CD4-positive, alpha-beta memory T cell (primary cell): ENCODE results near the gene CCDC73. TPM values are rescaled to one million over a fixed set of nuclear protein-coding genes. Genes with fewer than 3 reads are reported as not detected.
"Not testable (repeated sequence)": the region's sequence is repeated elsewhere in the genome, so short reads cannot be mapped to it uniquely, and the experiment has no call there.

ENCODE experiments used
- CTCF ChIA-PET: fragments of 350-600 bp; sonication (Branson Sonifier 250); formaldehyde crosslinking; loops from one replicate; lab custom pipeline; 2021; ENCODE audit warnings: inconsistent platforms; ENCODE audit not compliant: partially characterized antibody; lab: Charles Lee
- POLR2A ChIA-PET: fragments of 350-600 bp; sonication (Branson Sonifier 250); formaldehyde crosslinking; loops from one replicate; lab custom pipeline; 2021; ENCODE audit not compliant: partially characterized antibody; lab: Charles Lee
- DNase-seq, 5 donors: peaks; one replicate each; pipeline versions ENCODE4 v3.0.0 to v3.0.0-alpha.2; 2020 to 2022; ENCODE audit warnings: mixed read lengths in 1 of 5
- H3K27ac ChIP-seq: one replicate; pipeline ENCODE4 v1.7.0; 2013; ENCODE audit warnings: low read depth, low read length
- H3K27me3 ChIP-seq: 2 replicates; pipeline ENCODE4 v1.7.0; 2013; ENCODE audit warnings: mild to moderate bottlenecking, low read length, moderate library complexity; ENCODE audit not compliant: insufficient read depth
- H3K36me3 ChIP-seq: 2 replicates; pipeline ENCODE4 v1.7.0; 2013; ENCODE audit warnings: mild to moderate bottlenecking, low read length, moderate library complexity; ENCODE audit not compliant: insufficient read depth
- H3K4me1 ChIP-seq: 2 replicates; pipeline ENCODE4 v1.7.0; 2013; ENCODE audit warnings: mild to moderate bottlenecking, low read length, moderate library complexity; ENCODE audit not compliant: insufficient read depth
- H3K4me3 ChIP-seq, 2 donors: one replicate each; pipeline ENCODE4 v1.7.0; 2013; ENCODE audit warnings: low read length in 2 of 2, mild to moderate bottlenecking in 1 of 2
- H3K9me3 ChIP-seq, 2 donors: one replicate each; pipeline ENCODE4 v1.7.0; 2013; ENCODE audit warnings: low read length in 2 of 2, control low read depth in 1 of 2; ENCODE audit not compliant: control insufficient read depth in 1 of 2
- H3K27ac Mint-ChIP-seq, 7 donors: one replicate each; pipeline ENCODE4 v1.8.0; 2020 to 2021; ENCODE audit warnings: mixed read lengths in 7 of 7, mild to moderate bottlenecking in 6 of 7, inconsistent platforms in 3 of 7, moderate library complexity in 3 of 7
- H3K27me3 Mint-ChIP-seq, 2 donors: one replicate each; pipeline ENCODE4 v1.8.0; 2020 to 2021; ENCODE audit warnings: mixed read lengths in 2 of 2
- H3K36me3 Mint-ChIP-seq, 2 donors: one replicate each; pipeline ENCODE4 v1.8.0; 2020 to 2021; ENCODE audit warnings: mixed read lengths in 2 of 2, inconsistent platforms in 1 of 2, mild to moderate bottlenecking in 1 of 2
- H3K4me1 Mint-ChIP-seq, 4 donors: one replicate each; pipeline ENCODE4 v1.8.0; 2020 to 2021; ENCODE audit warnings: mixed read lengths in 4 of 4, mild to moderate bottlenecking in 1 of 4
- H3K4me3 Mint-ChIP-seq, 8 donors: one replicate each; pipeline ENCODE4 v1.8.0; 2020 to 2021; ENCODE audit warnings: mixed read lengths in 8 of 8, mild to moderate bottlenecking in 7 of 8, moderate library complexity in 6 of 8, inconsistent platforms in 3 of 8
- H3K9me3 Mint-ChIP-seq, 8 donors: one replicate each; pipeline ENCODE4 v1.8.0; 2020 to 2021; ENCODE audit warnings: mixed read lengths in 8 of 8, mild to moderate bottlenecking in 5 of 8, inconsistent platforms in 3 of 8, moderate library complexity in 1 of 8
- intact Hi-C: fragments of 100-400 bp; cut with micrococcal nuclease; formaldehyde crosslinking; loops from one replicate; pipeline ENCODE4 v1.15.1; 2023
- polyA plus RNA-seq, 2 donors: library from polyadenylated mRNA; unstranded; fragments of 300-500 nt; fragmentation: Illumina TruSeq; gene quantifications; one replicate each; pipeline ENCODE4 v1.2.3, GENCODE V29; 2021
- total RNA-seq, 2 experiments: library from RNA; stranded (reverse); gene quantifications; one replicate each; pipeline ENCODE4 v1.2.3, GENCODE V29; 2021

The CCDC73 gene
- total and polyA plus RNA-seq, 4 experiments from 2014 or later, result not detected

GRCh38 chr11:32823617-32824016 is 29.2 kb upstream of the CCDC73 start:
- H3K27ac ChIP-seq, H3K27me3 Mint-ChIP-seq: not testable (repeated sequence)

GRCh38 chr11:32821917-32822560 is 27.6 kb upstream of the CCDC73 start:
- H3K4me1 ChIP-seq, result no peaks in the 10 kb centered on the region
- Mint-ChIP-seq H3K4me3 (no peak overlapping the region), H3K9me3 (peaks cover 0 to 5% (median 0%) of the 10 kb centered on the region in 8 donors), H3K27ac (no peak overlapping the region), H3K27me3 (peaks cover 1 to 7% of the 10 kb centered on the region in 2 donors), H3K36me3 (no peaks in the 10 kb centered on the region), H3K4me1 (no peaks in the 10 kb centered on the region)
- DNase-seq, result no peak
- intact Hi-C loops, result no loop called here
- CTCF ChIA-PET, result no interaction called here
- no peaks in the 10 kb centered on the region for H3K27me3 ChIP-seq
- H3K9me3 ChIP-seq, result no peaks in the 10 kb centered on the region
- no peak overlapping the region for H3K27ac ChIP-seq
- POLR2A ChIA-PET, result no interaction called here
- no peaks in the 10 kb centered on the region for H3K36me3 ChIP-seq
- H3K4me3 ChIP-seq, result no peak overlapping the region

More at GRCh38 chr11:32823617-32824016, 29.2 kb upstream of the CCDC73 start:
- H3K4me3 ChIP-seq, DNase-seq, H3K9me3 Mint-ChIP-seq, H3K36me3 Mint-ChIP-seq, H3K36me3 ChIP-seq, H3K4me1 Mint-ChIP-seq, H3K4me3 Mint-ChIP-seq, H3K4me1 ChIP-seq, H3K27ac Mint-ChIP-seq, intact Hi-C loops, CTCF ChIA-PET, POLR2A ChIA-PET, H3K9me3 ChIP-seq, H3K27me3 ChIP-seq: not testable (repeated sequence)

GRCh38 chr11:32821517-32821916 is 27.1 kb upstream of the CCDC73 start:
- H3K9me3 ChIP-seq, result no peaks in the 10 kb centered on the region
- no peak overlapping the region for H3K4me3 ChIP-seq
- no peaks in the 10 kb centered on the region for H3K4me1 Mint-ChIP-seq
- no peak for DNase-seq
- no peaks in the 10 kb centered on the region for H3K36me3 ChIP-seq
- H3K4me1 ChIP-seq, result no peaks in the 10 kb centered on the region
- ChIA-PET CTCF (no interaction called here), POLR2A (no interaction called here)
- H3K36me3 Mint-ChIP-seq, result no peaks in the 10 kb centered on the region
- intact Hi-C loops, result no loop called here
- H3K4me3 Mint-ChIP-seq, result no peak overlapping the region
- H3K9me3 Mint-ChIP-seq, result peaks cover 0 to 5% (median 0%) of the 10 kb centered on the region in 8 donors
- no peaks in the 10 kb centered on the region for H3K27me3 ChIP-seq
- H3K27ac Mint-ChIP-seq, result no peak overlapping the region
- no peak overlapping the region for H3K27ac ChIP-seq
- H3K27me3 Mint-ChIP-seq, result peaks cover 1 to 7% of the 10 kb centered on the region in 2 donors

GRCh38 chr11:32820497-32820896 is 26.0 kb upstream of the CCDC73 start:
- Mint-ChIP-seq H3K27ac (no peak overlapping the region), H3K4me1 (no peaks in the 10 kb centered on the region), H3K4me3 (no peak overlapping the region), H3K36me3 (no peaks in the 10 kb centered on the region), H3K9me3 (peaks cover 0 to 5% (median 0%) of the 10 kb centered on the region in 8 donors), H3K27me3 (peaks cover 1 to 7% of the 10 kb centered on the region in 2 donors)
- Histone ChIP-seq H3K27me3 (no peaks in the 10 kb centered on the region), H3K27ac (no peak overlapping the region), H3K9me3 (no peaks in the 10 kb centered on the region), H3K4me3 (no peak overlapping the region), H3K4me1 (no peaks in the 10 kb centered on the region), H3K36me3 (no peaks in the 10 kb centered on the region)
- ChIA-PET CTCF (no interaction called here), POLR2A (no interaction called here)
- no peak for DNase-seq
- intact Hi-C loops, result no loop called here

- H3K36me3 ChIP-seq, result no peaks in the 10 kb centered on the region
- no peak overlapping the region for H3K27ac Mint-ChIP-seq
- H3K4me1 Mint-ChIP-seq, result no peaks in the 10 kb centered on the region
- H3K9me3 Mint-ChIP-seq, result peaks cover 0 to 5% (median 0%) of the 10 kb centered on the region in 8 donors
- no peaks in the 10 kb centered on the region for H3K36me3 Mint-ChIP-seq
- ChIA-PET CTCF (no interaction called here), POLR2A (no interaction called here)
- no peaks in the 10 kb centered on the region for H3K27me3 ChIP-seq
- peaks cover 1 to 7% of the 10 kb centered on the region in 2 donors for H3K27me3 Mint-ChIP-seq
- H3K4me3 Mint-ChIP-seq, result no peak overlapping the region
- no peak overlapping the region for H3K27ac ChIP-seq
- no peak overlapping the region for H3K4me3 ChIP-seq
- intact Hi-C loops, result no loop called here
- DNase-seq, result no peak
- no peaks in the 10 kb centered on the region for H3K9me3 ChIP-seq
- no peaks in the 10 kb centered on the region for H3K4me1 ChIP-seq
These were observed 24.7 kb upstream of the CCDC73 start for GRCh38 chr11:32819187-32819586.

- Mint-ChIP-seq H3K27me3 (peaks cover under 1 to 7% of the 10 kb centered on the region in 2 donors), H3K36me3 (no peaks in the 10 kb centered on the region), H3K4me3 (no peak overlapping the region), H3K4me1 (no peaks in the 10 kb centered on the region), H3K9me3 (peaks cover 0 to 3% (median 0%) of the 10 kb centered on the region in 8 donors), H3K27ac (no peak overlapping the region)
- Histone ChIP-seq H3K27ac (no peak overlapping the region), H3K9me3 (no peaks in the 10 kb centered on the region), H3K36me3 (no peaks in the 10 kb centered on the region), H3K4me1 (no peaks in the 10 kb centered on the region), H3K4me3 (no peak overlapping the region), H3K27me3 (no peaks in the 10 kb centered on the region)
- intact Hi-C loops, result no loop called here
- DNase-seq, result no peak
- POLR2A ChIA-PET, result no interaction called here
- CTCF ChIA-PET, result no interaction called here
These were observed 23.4 kb upstream of the CCDC73 start for GRCh38 chr11:32817852-32818183.

GRCh38 chr11:32817181-32817851 is 22.9 kb upstream of the CCDC73 start:
- Histone ChIP-seq H3K9me3 (no peaks in the 10 kb centered on the region), H3K36me3 (no peaks in the 10 kb centered on the region), H3K27ac (no peak overlapping the region), H3K27me3 (no peaks in the 10 kb centered on the region), H3K4me3 (no peak overlapping the region), H3K4me1 (no peaks in the 10 kb centered on the region)
- Mint-ChIP-seq H3K4me3 (no peak overlapping the region), H3K27ac (no peak overlapping the region), H3K27me3 (peaks cover 0 to 7% of the 10 kb centered on the region in 2 donors), H3K9me3 (no peaks in the 10 kb centered on the region), H3K36me3 (no peaks in the 10 kb centered on the region), H3K4me1 (no peaks in the 10 kb centered on the region)
- CTCF ChIA-PET, result interaction anchor here (0.6 kb wide), 1 partner anchor 495 kb away, joined by 3 read pairs; no protein-coding TSS in a partner anchor
- DNase-seq, result no peak
- POLR2A ChIA-PET, result no interaction called here
- intact Hi-C loops, result no loop called here
